Thyroid gland (tissue), 4 donors: Measurements from ENCODE around the gene INVS.

Experiments
- POLR2A ChIP-seq, 2 donors: fragments of 450-650 bp; IDR thresholded peaks; one replicate each; pipeline ENCODE4 v1.6.1; 2017; ENCODE audit warnings: antibody characterized with exemption in 2 of 2, mild to moderate bottlenecking in 2 of 2, moderate library complexity in 1 of 2
- TF ChIP-seq, protein P1 (sequence below), 6 experiments: fragments of 200-600 bp in 3 of 6; fragments of 450-650 bp in 3 of 6; sonication (generic) in 3 of 6; IDR thresholded peaks; one replicate each; pipeline ENCODE4 v1.5.1; 2016 to 2019; ENCODE audit warnings: antibody characterized with exemption in 6 of 6, mild to moderate bottlenecking in 2 of 6, inconsistent platforms in 1 of 6, moderate library complexity in 1 of 6

DNA sequence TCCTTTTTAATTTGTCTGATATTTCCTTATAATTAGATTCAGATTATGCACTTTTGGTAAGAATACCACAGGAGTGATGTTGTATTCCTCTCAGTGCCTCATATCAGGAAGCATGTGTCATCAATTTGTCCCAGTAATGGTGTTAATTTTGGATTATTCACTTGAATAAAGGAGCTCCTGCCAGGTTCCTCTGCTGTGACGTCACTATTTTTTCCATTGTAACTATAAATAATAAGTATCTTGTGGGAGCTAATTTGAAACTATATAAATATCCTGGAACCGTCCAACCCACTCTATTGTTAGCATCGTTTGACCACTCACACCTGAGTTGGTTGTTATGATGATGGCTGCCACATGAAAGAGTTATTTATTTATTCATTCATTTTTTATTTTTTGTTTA, 107.9 kb downstream of the INVS start:
- TF ChIP-seq, protein P1, sequence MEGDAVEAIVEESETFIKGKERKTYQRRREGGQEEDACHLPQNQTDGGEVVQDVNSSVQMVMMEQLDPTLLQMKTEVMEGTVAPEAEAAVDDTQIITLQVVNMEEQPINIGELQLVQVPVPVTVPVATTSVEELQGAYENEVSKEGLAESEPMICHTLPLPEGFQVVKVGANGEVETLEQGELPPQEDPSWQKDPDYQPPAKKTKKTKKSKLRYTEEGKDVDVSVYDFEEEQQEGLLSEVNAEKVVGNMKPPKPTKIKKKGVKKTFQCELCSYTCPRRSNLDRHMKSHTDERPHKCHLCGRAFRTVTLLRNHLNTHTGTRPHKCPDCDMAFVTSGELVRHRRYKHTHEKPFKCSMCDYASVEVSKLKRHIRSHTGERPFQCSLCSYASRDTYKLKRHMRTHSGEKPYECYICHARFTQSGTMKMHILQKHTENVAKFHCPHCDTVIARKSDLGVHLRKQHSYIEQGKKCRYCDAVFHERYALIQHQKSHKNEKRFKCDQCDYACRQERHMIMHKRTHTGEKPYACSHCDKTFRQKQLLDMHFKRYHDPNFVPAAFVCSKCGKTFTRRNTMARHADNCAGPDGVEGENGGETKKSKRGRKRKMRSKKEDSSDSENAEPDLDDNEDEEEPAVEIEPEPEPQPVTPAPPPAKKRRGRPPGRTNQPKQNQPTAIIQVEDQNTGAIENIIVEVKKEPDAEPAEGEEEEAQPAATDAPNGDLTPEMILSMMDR (IDR thresholded peaks at IDR 0.05) = no peak
- TF ChIP-seq POLR2A (IDR thresholded peaks at IDR 0.05) = no peak
